ENCODE data around the gene MIOX.
A peak's percentile ranks its signal among the peaks of the same experiment; 100 is the strongest.

MIOX gene

GRCh38 chr22:50473088-50473487, 13.6 kb upstream of the MIOX start:
- TF ChIP-seq CTCF (IDR thresholded peaks at IDR 0.05) = no peak
- peak overlapping the region; percentile 66 to 70 for H3K4me3 ChIP-seq (ENCODE audit: low read depth in 1 of 2, low read length in 1 of 2)
- H3K27ac ChIP-seq = no peak overlapping the region
- peaks cover 6% of the 10 kb centered on the region for H3K36me3 ChIP-seq
- H3K9me3 ChIP-seq = no peaks in the 10 kb centered on the region
- peaks cover 19% of the 10 kb centered on the region for H3K27me3 ChIP-seq
- H3K4me1 ChIP-seq (ENCODE audit: control insufficient read depth in 1 of 2, insufficient read depth in 1 of 2, low read depth in 1 of 2, low read length in 1 of 2) = peaks cover 34 to 49% of the 10 kb centered on the region in 2 experiments

GRCh38 chr22:50473855-50474671, 12.6 kb upstream of the MIOX start:
- TF ChIP-seq CTCF (IDR thresholded peaks at IDR 0.05) = no peak
- H3K4me1 ChIP-seq (ENCODE audit: control insufficient read depth in 1 of 2, insufficient read depth in 1 of 2, low read depth in 1 of 2, low read length in 1 of 2) = peaks cover 34 to 49% of the 10 kb centered on the region in 2 experiments
- H3K9me3 ChIP-seq = no peaks in the 10 kb centered on the region
- peaks cover 27% of the 10 kb centered on the region for H3K27me3 ChIP-seq
- H3K36me3 ChIP-seq = peaks cover 3% of the 10 kb centered on the region
- H3K27ac ChIP-seq = peak overlapping the region; percentile 66
- H3K4me3 ChIP-seq (ENCODE audit: low read depth in 1 of 2, low read length in 1 of 2) = peak overlapping the region; percentile 66 to 70

GRCh38 chr22:50474710-50475651, 11.7 kb upstream of the MIOX start, which contains the start of gene SBF1:
SBF1 (minus strand) TSS chr22:50475035; CDS start chr22:50474840, 195 bp downstream.
- Histone ChIP-seq H3K4me3 (ENCODE audit: low read depth in 1 of 2, low read length in 1 of 2) (peak within 1 kb of the TSS; percentile 66 to 81), H3K4me1 (ENCODE audit: control insufficient read depth in 1 of 2, insufficient read depth in 1 of 2, low read depth in 1 of 2, low read length in 1 of 2) (peaks cover 30 to 43% of the 10 kb centered on the region in 2 experiments), H3K36me3 (peaks cover 3% of the 10 kb centered on the region), H3K27me3 (peaks cover 36% of the 10 kb centered on the region), H3K9me3 (no peaks in the 10 kb centered on the region), H3K27ac (peak within 1 kb of the TSS; percentile 66)
- TF ChIP-seq CTCF (IDR thresholded peaks at IDR 0.05) = peak; percentile 20

GRCh38 chr22:50475652-50476002, 11.0 kb upstream of the MIOX start:
- peaks cover 3% of the 10 kb centered on the region for H3K36me3 ChIP-seq
- peaks cover 43% of the 10 kb centered on the region for H3K27me3 ChIP-seq
- TF ChIP-seq CTCF (IDR thresholded peaks at IDR 0.05) = no peak
- H3K9me3 ChIP-seq = no peaks in the 10 kb centered on the region
- H3K27ac ChIP-seq = no peak overlapping the region
- peaks cover 24 to 37% of the 10 kb centered on the region in 2 experiments for H3K4me1 ChIP-seq (ENCODE audit: control insufficient read depth in 1 of 2, insufficient read depth in 1 of 2, low read depth in 1 of 2, low read length in 1 of 2)
- peak overlapping the region; percentile 66 to 81 for H3K4me3 ChIP-seq (ENCODE audit: low read depth in 1 of 2, low read length in 1 of 2)

- Histone ChIP-seq H3K9me3 (no peaks in the 10 kb centered on the region), H3K4me3 (ENCODE audit: low read depth in 1 of 2, low read length in 1 of 2) (no peak overlapping the region), H3K36me3 (peaks cover 3% of the 10 kb centered on the region), H3K4me1 (ENCODE audit: control insufficient read depth in 1 of 2, insufficient read depth in 1 of 2, low read depth in 1 of 2, low read length in 1 of 2) (peaks cover 25 to 33% of the 10 kb centered on the region in 2 experiments), H3K27me3 (peaks cover 55% of the 10 kb centered on the region), H3K27ac (no peak overlapping the region)
- no peak for TF ChIP-seq CTCF (IDR thresholded peaks at IDR 0.05)
Observed at GRCh38 chr22:50476868-50477267, 9.8 kb upstream of the MIOX start.

All from neutrophil (primary cell).